ENCODE data around the gene ROR1.

The ROR1 gene

DNA sequence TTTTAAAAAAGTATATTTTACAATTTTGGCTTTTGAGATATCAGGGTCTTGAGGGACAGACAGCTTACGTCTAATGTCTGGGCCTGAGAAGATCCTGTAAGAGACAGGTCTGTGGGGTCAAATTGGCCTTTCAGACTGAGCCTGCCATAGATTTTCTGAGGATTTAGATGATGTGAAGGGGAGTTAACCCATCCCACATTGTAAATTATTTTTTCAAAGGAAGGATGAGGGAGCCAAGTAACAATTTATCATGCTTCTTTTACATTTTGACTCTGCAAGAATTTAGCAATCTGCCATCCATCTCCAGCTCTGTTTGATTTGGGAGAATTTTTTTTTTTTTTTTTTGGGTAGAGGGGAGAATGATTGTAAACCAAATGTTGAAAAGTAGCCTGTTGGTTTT lies 160.9 kb downstream of the ROR1 start:
- H3K9ac ChIP-seq (ENCODE audit: low read length): no peak overlapping the region
- H3K4me3 ChIP-seq (ENCODE audit: low read length): no peak overlapping the region
- H3K36me3 ChIP-seq (ENCODE audit: control insufficient read depth, insufficient read depth, low read length): no peaks in the 10 kb centered on the region
- H3K27me3 ChIP-seq (ENCODE audit: control insufficient read depth, insufficient read depth, low read length): no peaks in the 10 kb centered on the region
- no peaks in the 10 kb centered on the region for H3K4me1 ChIP-seq (ENCODE audit: control insufficient read depth, insufficient read depth, low read length)
- no peak overlapping the region for H3K27ac ChIP-seq (ENCODE audit: low read depth, low read length)

DNA sequence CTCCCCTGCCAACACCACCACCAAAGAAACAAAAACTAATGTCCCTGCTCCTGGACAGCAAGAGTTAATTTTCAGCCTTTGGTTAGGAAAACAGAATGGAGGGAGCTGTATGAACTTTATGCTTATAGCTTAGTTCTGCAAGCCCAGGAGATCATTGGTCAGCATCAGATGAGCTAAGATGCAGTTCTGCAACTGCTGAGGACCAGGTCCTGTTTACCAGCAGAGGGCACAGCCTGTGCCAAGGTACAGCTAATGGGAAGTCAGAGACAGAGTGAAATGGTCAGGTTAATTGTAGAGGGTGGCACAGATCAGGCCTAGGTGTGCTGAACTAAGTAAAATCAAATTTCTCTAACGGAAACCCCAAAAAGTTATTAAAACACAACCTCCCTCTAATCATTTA lies 161.3 kb downstream of the ROR1 start:
- no peaks in the 10 kb centered on the region for H3K36me3 ChIP-seq (ENCODE audit: control insufficient read depth, insufficient read depth, low read length)
- no peak overlapping the region for H3K9ac ChIP-seq (ENCODE audit: low read length)
- no peaks in the 10 kb centered on the region for H3K4me1 ChIP-seq (ENCODE audit: control insufficient read depth, insufficient read depth, low read length)
- H3K27me3 ChIP-seq (ENCODE audit: control insufficient read depth, insufficient read depth, low read length): no peaks in the 10 kb centered on the region
- no peak overlapping the region for H3K27ac ChIP-seq (ENCODE audit: low read depth, low read length)
- no peak overlapping the region for H3K4me3 ChIP-seq (ENCODE audit: low read length)

DNA sequence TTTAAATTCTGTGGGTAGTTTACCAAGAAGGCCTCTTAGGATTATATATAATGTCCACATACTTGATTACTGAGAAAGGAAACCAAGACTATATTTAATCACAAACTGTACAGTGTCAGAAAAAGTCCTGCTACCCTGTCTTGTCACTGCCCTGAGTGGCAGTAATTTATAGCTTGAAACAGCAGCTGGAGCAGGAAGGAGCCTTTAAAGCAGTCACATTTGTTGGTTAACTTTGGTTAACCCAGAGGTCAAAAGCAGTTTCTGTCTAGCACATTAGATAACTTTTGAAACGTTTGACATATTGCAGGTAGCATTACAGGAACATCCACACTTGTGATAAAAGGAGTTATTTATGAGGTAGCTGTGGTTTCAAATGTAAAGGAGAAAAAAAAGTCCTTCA lies 161.7 kb downstream of the ROR1 start:
- Histone ChIP-seq H3K27ac (ENCODE audit: low read depth, low read length) (no peak overlapping the region), H3K4me1 (ENCODE audit: control insufficient read depth, insufficient read depth, low read length) (no peaks in the 10 kb centered on the region), H3K9ac (ENCODE audit: low read length) (no peak overlapping the region), H3K36me3 (ENCODE audit: control insufficient read depth, insufficient read depth, low read length) (no peaks in the 10 kb centered on the region), H3K27me3 (ENCODE audit: control insufficient read depth, insufficient read depth, low read length) (no peaks in the 10 kb centered on the region), H3K4me3 (ENCODE audit: low read length) (no peak overlapping the region)

DNA sequence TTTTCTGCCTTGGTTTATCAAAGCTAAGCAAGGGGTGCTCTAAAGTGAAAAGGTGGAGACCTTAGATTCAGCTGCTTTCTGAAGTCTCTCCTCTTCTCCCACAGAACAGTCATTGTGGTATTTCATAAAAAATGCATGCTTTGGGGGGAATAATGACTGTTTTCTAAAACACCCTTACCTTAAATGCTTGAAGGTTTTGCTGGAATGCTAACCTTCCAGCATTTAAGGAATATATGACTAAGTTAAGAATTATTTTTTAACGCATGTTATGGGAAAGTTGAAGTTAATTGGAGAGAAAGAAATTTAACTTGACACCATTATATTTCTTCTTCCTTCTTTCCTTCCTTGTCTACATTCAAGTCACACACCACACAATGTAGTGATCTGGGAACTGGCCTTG lies 162.5 kb downstream of the ROR1 start:
- no peak overlapping the region for H3K9ac ChIP-seq (ENCODE audit: low read length)
- no peak overlapping the region for H3K27ac ChIP-seq (ENCODE audit: low read depth, low read length)
- H3K27me3 ChIP-seq (ENCODE audit: control insufficient read depth, insufficient read depth, low read length): no peaks in the 10 kb centered on the region
- H3K4me1 ChIP-seq (ENCODE audit: control insufficient read depth, insufficient read depth, low read length): no peaks in the 10 kb centered on the region
- no peaks in the 10 kb centered on the region for H3K36me3 ChIP-seq (ENCODE audit: control insufficient read depth, insufficient read depth, low read length)
- no peak overlapping the region for H3K4me3 ChIP-seq (ENCODE audit: low read length)

DNA sequence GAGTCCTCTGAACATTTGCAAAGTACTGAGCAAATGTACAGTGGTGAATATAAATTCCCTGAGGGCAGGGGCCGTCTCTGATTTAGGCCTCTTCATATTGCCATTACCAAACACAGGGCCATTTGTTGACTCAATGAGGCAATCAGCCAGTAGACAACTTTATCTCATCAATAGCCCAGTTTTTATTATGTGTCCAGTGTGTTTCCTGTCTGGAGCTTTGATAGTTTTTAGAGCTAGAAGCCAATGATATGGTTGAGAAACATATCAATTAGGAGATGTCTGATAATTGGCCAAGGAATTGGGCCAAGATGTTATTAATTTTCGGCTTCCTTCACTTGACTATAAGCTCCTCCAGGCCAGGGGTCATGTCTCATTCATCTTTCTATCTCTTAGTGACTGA lies 163.0 kb downstream of the ROR1 start:
- Histone ChIP-seq H3K27me3 (ENCODE audit: control insufficient read depth, insufficient read depth, low read length) (no peaks in the 10 kb centered on the region), H3K4me1 (ENCODE audit: control insufficient read depth, insufficient read depth, low read length) (no peaks in the 10 kb centered on the region), H3K9ac (ENCODE audit: low read length) (no peak overlapping the region), H3K27ac (ENCODE audit: low read depth, low read length) (no peak overlapping the region), H3K4me3 (ENCODE audit: low read length) (no peak overlapping the region), H3K36me3 (ENCODE audit: control insufficient read depth, insufficient read depth, low read length) (no peaks in the 10 kb centered on the region)

DNA sequence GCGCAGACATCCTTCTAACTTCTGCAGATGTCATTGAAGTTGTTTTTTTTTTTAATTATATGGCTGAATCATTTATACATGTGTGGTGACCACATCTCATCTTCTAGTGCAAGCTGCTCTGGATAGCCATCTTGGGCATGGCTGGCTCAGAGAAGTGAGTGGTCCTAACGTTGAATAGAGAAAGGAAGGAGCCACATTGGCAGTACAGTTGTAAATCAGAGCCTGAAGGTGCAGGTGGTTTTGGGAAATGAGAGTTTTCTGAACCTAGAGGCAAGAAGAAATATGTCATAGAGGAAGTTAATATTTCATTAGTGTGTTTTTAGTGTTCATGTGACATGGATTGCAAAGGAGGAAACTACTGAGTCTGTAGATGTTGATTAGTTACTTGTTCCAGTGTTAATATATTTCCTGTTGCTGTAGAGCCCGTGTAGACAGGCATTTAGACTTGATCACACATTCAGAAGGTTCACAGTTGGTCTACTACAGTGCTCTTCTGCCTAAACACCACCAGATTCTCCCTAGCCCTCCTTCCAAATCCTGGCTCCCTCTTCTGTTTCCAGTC lies 163.7 kb downstream of the ROR1 start:
- H3K36me3 ChIP-seq (ENCODE audit: control insufficient read depth, insufficient read depth, low read length): no peaks in the 10 kb centered on the region

DNA sequence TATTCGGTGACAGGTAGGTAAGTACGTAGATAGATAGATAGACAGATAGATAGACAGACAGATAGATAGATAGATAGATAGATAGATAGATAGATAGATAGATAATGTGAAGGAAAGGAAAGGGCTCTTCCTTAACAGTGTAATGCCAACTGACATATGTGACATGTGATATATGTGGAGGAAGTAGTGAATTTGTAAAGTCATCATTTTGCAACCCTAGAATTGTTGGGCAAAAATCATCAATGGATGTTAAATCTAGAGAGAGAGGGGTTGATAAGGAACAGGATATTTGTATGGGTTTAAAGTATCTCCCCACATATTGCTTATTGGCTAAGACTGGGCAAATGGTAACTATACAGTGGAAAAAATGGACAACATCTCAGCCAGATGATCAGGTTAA lies 166.6 kb downstream of the ROR1 start:
- no peak overlapping the region for H3K9ac ChIP-seq (ENCODE audit: low read length)
- no peaks in the 10 kb centered on the region for H3K4me1 ChIP-seq (ENCODE audit: control insufficient read depth, insufficient read depth, low read length)
- H3K36me3 ChIP-seq (ENCODE audit: control insufficient read depth, insufficient read depth, low read length): no peaks in the 10 kb centered on the region
- no peaks in the 10 kb centered on the region for H3K27me3 ChIP-seq (ENCODE audit: control insufficient read depth, insufficient read depth, low read length)
- H3K4me3 ChIP-seq (ENCODE audit: low read length): no peak overlapping the region
- no peak overlapping the region for H3K27ac ChIP-seq (ENCODE audit: low read depth, low read length)

More for the DNA sequence above, 163.7 kb downstream of the ROR1 start:
- H3K27ac ChIP-seq (ENCODE audit: low read depth, low read length): no peak overlapping the region
- H3K9ac ChIP-seq (ENCODE audit: low read length): no peak overlapping the region
- no peak overlapping the region for H3K4me3 ChIP-seq (ENCODE audit: low read length)
- no peaks in the 10 kb centered on the region for H3K27me3 ChIP-seq (ENCODE audit: control insufficient read depth, insufficient read depth, low read length)
- no peaks in the 10 kb centered on the region for H3K4me1 ChIP-seq (ENCODE audit: control insufficient read depth, insufficient read depth, low read length)

DNA sequence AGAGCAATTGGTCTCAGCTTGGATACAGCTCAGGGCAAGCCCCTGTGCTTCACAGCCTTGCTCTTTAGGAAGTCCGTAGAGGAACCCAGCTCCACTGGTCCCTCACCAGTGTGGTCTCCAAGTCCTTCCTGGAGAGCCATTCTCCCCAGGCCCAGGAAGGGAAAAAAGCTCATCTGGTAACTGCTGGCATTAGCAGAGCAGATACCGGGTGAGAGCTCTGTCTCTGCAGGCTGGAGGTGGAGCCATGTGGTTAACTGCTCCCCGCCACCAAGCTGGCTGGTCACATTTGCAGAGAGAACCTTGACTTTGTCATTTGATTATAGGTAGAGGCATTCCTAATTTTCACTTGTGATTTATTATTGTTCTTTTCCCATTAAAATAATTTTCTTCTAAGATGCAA lies 169.6 kb downstream of the ROR1 start:
- H3K4me1 ChIP-seq (ENCODE audit: control insufficient read depth, insufficient read depth, low read length): no peaks in the 10 kb centered on the region
- no peak overlapping the region for H3K9ac ChIP-seq (ENCODE audit: low read length)
- no peaks in the 10 kb centered on the region for H3K27me3 ChIP-seq (ENCODE audit: control insufficient read depth, insufficient read depth, low read length)
- no peaks in the 10 kb centered on the region for H3K36me3 ChIP-seq (ENCODE audit: control insufficient read depth, insufficient read depth, low read length)
- no peak overlapping the region for H3K4me3 ChIP-seq (ENCODE audit: low read length)
- H3K27ac ChIP-seq (ENCODE audit: low read depth, low read length): no peak overlapping the region

DNA sequence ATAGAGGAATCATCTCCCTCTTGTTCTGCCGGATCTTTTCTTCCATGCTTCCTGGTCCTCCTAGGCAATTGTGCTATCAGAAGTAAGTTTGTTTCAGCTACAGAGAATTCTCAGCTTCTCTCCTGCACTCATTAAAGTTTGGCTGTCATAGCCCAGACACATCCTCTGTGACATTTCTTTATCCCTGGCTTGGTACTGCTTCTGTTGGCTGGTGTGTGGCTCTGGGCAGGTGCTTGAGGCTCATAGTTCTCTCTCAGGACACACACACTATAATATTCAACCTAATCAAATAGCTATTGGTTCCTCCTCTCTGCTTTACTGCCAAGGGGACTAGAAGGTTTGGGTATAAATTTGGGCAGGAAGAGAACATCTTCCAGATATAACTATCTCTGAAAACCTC lies 172.1 kb downstream of the ROR1 start:
- no peaks in the 10 kb centered on the region for H3K27me3 ChIP-seq (ENCODE audit: control insufficient read depth, insufficient read depth, low read length)
- no peak overlapping the region for H3K4me3 ChIP-seq (ENCODE audit: low read length)
- H3K36me3 ChIP-seq (ENCODE audit: control insufficient read depth, insufficient read depth, low read length): no peaks in the 10 kb centered on the region
- no peak overlapping the region for H3K27ac ChIP-seq (ENCODE audit: low read depth, low read length)
- H3K9ac ChIP-seq (ENCODE audit: low read length): no peak overlapping the region
- H3K4me1 ChIP-seq (ENCODE audit: control insufficient read depth, insufficient read depth, low read length): no peaks in the 10 kb centered on the region

DNA sequence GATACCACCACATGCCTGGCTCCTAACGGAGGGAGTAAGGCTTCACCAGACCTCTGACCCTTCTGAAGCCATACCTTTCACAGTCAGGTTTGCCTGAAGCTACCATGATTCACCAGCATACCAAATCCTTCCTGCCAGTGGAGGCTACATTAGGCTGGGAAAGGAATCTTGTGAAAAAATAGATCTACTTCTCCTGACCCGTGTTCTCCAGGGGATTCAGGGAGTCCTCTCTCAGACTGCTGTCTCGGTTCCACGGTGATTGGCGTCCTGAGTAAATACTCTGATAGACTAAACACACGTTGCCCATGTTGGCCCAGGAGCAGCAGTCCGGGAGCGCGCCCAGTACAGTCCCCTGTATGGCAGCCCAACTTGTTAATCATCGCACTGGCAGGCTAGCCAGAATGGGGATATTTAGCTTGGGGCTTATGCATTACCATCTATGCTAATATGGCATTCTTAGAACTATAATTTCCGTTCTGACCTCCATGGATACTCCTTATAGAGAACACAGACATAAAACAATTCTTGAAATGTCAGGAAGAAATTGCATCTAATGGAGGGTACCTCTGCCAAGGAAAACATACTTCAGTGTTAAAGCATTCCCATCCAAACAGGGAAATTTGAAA lies 173.2 kb downstream of the ROR1 start:
- no peak overlapping the region for H3K27ac ChIP-seq (ENCODE audit: low read depth, low read length)
- H3K4me3 ChIP-seq (ENCODE audit: low read length): no peak overlapping the region
- H3K9ac ChIP-seq (ENCODE audit: low read length): no peak overlapping the region
- no peaks in the 10 kb centered on the region for H3K36me3 ChIP-seq (ENCODE audit: control insufficient read depth, insufficient read depth, low read length)
- no peaks in the 10 kb centered on the region for H3K4me1 ChIP-seq (ENCODE audit: control insufficient read depth, insufficient read depth, low read length)
- no peaks in the 10 kb centered on the region for H3K27me3 ChIP-seq (ENCODE audit: control insufficient read depth, insufficient read depth, low read length)

DNA sequence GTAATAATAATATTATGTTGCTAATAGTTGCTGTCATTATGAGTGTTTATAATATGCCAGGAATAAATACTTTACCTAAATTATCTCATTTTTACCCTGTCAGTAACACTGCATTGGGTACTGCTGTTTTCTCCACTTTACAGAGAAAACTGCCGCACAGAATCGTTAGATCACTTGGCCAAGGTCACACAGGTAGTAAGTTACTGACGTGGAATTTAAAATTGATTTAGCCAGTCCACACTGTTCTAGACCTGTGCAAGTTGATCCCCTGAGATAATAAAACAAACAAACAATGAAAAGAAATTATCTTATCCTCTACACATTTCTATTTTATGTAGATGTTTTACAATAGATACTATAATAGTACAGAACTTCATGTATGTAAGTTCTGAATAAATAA lies 174.1 kb downstream of the ROR1 start:
- Histone ChIP-seq H3K27me3 (ENCODE audit: control insufficient read depth, insufficient read depth, low read length) (no peaks in the 10 kb centered on the region), H3K9ac (ENCODE audit: low read length) (no peak overlapping the region), H3K36me3 (ENCODE audit: control insufficient read depth, insufficient read depth, low read length) (no peaks in the 10 kb centered on the region), H3K4me3 (ENCODE audit: low read length) (no peak overlapping the region), H3K27ac (ENCODE audit: low read depth, low read length) (no peak overlapping the region), H3K4me1 (ENCODE audit: control insufficient read depth, insufficient read depth, low read length) (no peaks in the 10 kb centered on the region)

DNA sequence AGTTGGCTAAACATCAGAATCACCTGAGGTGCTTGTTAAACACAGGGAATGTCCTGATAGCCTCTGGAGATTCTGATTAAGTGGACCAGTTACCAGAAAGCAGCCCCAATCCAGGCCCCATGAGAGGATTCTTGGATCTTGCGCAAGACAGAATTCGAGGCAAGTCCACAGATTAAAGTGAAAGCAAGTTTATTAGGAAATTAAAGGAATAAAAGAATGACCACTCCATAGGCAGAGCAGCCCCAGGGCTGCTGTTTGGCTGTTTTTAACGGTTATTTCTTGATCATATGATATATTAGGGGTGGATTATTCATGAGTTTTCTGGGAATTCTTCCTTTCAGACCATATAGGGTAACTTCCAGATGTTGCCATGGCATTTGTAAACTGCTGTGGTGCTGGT lies 176.2 kb downstream of the ROR1 start:
- Histone ChIP-seq H3K4me3 (ENCODE audit: low read length) (no peak overlapping the region), H3K4me1 (ENCODE audit: control insufficient read depth, insufficient read depth, low read length) (no peaks in the 10 kb centered on the region)

More for the DNA sequence above, 176.2 kb downstream of the ROR1 start:
- Histone ChIP-seq H3K36me3 (ENCODE audit: control insufficient read depth, insufficient read depth, low read length) (no peaks in the 10 kb centered on the region), H3K27ac (ENCODE audit: low read depth, low read length) (no peak overlapping the region), H3K27me3 (ENCODE audit: control insufficient read depth, insufficient read depth, low read length) (no peaks in the 10 kb centered on the region), H3K9ac (ENCODE audit: low read length) (no peak overlapping the region)
